ENCODE measurements around the gene STK32A.

The STK32A gene

GRCh38 chr5:147369742-147370374, 135.0 kb downstream of the STK32A start:
- Histone ChIP-seq H3K4me3 (ENCODE audit: low read depth, low read length) (no peak overlapping the region), H3K4me1 (no peaks in the 10 kb centered on the region)

GRCh38 chr5:147371290-147371689, 136.5 kb downstream of the STK32A start:
- Histone ChIP-seq H3K9ac (no peak overlapping the region), H2AFZ (no peak overlapping the region), H3K9me3 (ENCODE audit: control insufficient read depth, low read length) (no peaks in the 10 kb centered on the region), H3K4me3 (ENCODE audit: low read depth, low read length) (no peak overlapping the region), H3K4me2 (ENCODE audit: low read length) (no peak overlapping the region), H3K27me3 (ENCODE audit: control insufficient read depth, insufficient read depth, low read length) (no peaks in the 10 kb centered on the region), H3K4me1 (no peaks in the 10 kb centered on the region), H3K36me3 (ENCODE audit: control insufficient read depth, insufficient read depth, low read length) (no peaks in the 10 kb centered on the region), H3K79me2 (no peaks in the 10 kb centered on the region), H3K27ac (no peak overlapping the region)
- no peak for TF ChIP-seq CTCF (IDR thresholded peaks at IDR 0.05)

More at GRCh38 chr5:147369742-147370374, 135.0 kb downstream of the STK32A start:
- Histone ChIP-seq H3K79me2 (no peaks in the 10 kb centered on the region), H3K9ac (no peak overlapping the region), H3K36me3 (ENCODE audit: control insufficient read depth, insufficient read depth, low read length) (no peaks in the 10 kb centered on the region), H3K27ac (no peak overlapping the region), H3K9me3 (ENCODE audit: control insufficient read depth, low read length) (no peaks in the 10 kb centered on the region), H2AFZ (no peak overlapping the region), H3K27me3 (ENCODE audit: control insufficient read depth, insufficient read depth, low read length) (no peaks in the 10 kb centered on the region), H3K4me2 (ENCODE audit: low read length) (no peak overlapping the region)
- no peak for TF ChIP-seq CTCF (IDR thresholded peaks at IDR 0.05)

GRCh38 chr5:147372191-147372590, 137.4 kb downstream of the STK32A start:
- no peak for TF ChIP-seq CTCF (IDR thresholded peaks at IDR 0.05)
- no peaks in the 10 kb centered on the region for H3K9me3 ChIP-seq (ENCODE audit: control insufficient read depth, low read length)

GRCh38 chr5:147373328-147373727, 138.5 kb downstream of the STK32A start:
- Histone ChIP-seq H3K79me2 (no peaks in the 10 kb centered on the region), H3K4me1 (no peaks in the 10 kb centered on the region), H2AFZ (no peak overlapping the region), H3K4me3 (ENCODE audit: low read depth, low read length) (no peak overlapping the region), H3K4me2 (ENCODE audit: low read length) (no peak overlapping the region), H3K9me3 (ENCODE audit: control insufficient read depth, low read length) (no peaks in the 10 kb centered on the region), H3K27ac (no peak overlapping the region), H3K27me3 (ENCODE audit: control insufficient read depth, insufficient read depth, low read length) (no peaks in the 10 kb centered on the region), H3K36me3 (ENCODE audit: control insufficient read depth, insufficient read depth, low read length) (no peaks in the 10 kb centered on the region), H3K9ac (no peak overlapping the region)
- no peak for TF ChIP-seq CTCF (IDR thresholded peaks at IDR 0.05)

More at GRCh38 chr5:147372191-147372590, 137.4 kb downstream of the STK32A start:
- no peak overlapping the region for H3K9ac ChIP-seq
- no peaks in the 10 kb centered on the region for H3K36me3 ChIP-seq (ENCODE audit: control insufficient read depth, insufficient read depth, low read length)
- H3K4me2 ChIP-seq (ENCODE audit: low read length), result no peak overlapping the region
- no peaks in the 10 kb centered on the region for H3K79me2 ChIP-seq
- no peak overlapping the region for H2AFZ ChIP-seq
- H3K27me3 ChIP-seq (ENCODE audit: control insufficient read depth, insufficient read depth, low read length), result no peaks in the 10 kb centered on the region
- no peak overlapping the region for H3K27ac ChIP-seq
- H3K4me3 ChIP-seq (ENCODE audit: low read depth, low read length), result no peak overlapping the region
- no peaks in the 10 kb centered on the region for H3K4me1 ChIP-seq

- Histone ChIP-seq H2AFZ (no peak overlapping the region), H3K4me2 (ENCODE audit: low read length) (no peak overlapping the region), H3K9me3 (ENCODE audit: control insufficient read depth, low read length) (no peaks in the 10 kb centered on the region), H3K27ac (no peak overlapping the region), H3K4me1 (no peaks in the 10 kb centered on the region), H3K36me3 (ENCODE audit: control insufficient read depth, insufficient read depth, low read length) (no peaks in the 10 kb centered on the region), H3K27me3 (ENCODE audit: control insufficient read depth, insufficient read depth, low read length) (no peaks in the 10 kb centered on the region), H3K9ac (no peak overlapping the region), H3K4me3 (ENCODE audit: low read depth, low read length) (no peak overlapping the region), H3K79me2 (no peaks in the 10 kb centered on the region)
- TF ChIP-seq CTCF (IDR thresholded peaks at IDR 0.05), result no peak
Measured at GRCh38 chr5:147375151-147375550, 140.3 kb downstream of the STK32A start.
